GM18909 (cell line): ENCODE data around the gene AKT1.

Experiments
- ATAC-seq: cut with Tn5 transposase; IDR thresholded peaks from one replicate; pipeline ENCODE4 v1.9.1; 2021; ENCODE audit warnings: mild to moderate bottlenecking; ENCODE audit not compliant: unreplicated experiment, poor library complexity

Gene AKT1

GRCh38 chr14:104726600-104727451, 68.7 kb downstream of the AKT1 start:
- no peak for ATAC-seq

DNA sequence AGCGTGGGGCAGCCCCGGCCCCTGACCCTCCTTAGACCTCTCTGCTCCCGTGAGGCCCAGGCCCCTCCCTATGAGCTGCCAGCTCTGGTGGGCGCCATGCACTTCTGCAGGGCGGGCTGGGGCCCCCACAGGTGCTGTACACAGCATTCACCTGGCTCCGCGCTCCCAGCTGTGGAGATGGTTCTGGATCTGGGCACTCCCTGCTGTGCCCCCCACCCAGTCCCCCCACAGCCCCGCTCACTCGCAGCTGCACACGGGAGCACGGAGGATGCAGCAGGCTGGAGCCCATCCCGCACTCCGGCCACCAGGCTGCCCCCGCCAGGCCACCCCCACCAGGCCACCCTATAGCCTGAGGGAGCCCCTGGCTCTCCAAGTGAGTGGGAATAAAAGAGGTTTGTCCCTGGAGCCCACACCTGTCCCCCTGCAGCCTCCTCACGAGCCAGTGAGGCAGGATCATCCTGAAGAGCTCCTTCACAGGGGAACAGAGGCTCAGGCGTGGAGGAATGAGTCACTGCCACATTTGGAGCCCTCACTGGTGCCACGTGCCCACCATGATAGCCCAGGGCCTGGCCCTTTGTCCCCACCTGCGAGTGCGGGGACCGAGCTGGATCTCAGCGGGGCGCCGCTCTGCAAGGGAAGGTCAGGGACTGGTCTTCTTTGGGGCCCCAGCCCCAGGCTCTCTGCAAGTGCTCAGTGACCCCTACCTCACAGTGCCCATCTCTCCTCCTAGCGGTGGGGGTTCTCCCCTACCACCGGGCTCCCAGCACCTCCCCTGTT, 69.6 kb downstream of the AKT1 start:
- ATAC-seq = no peak

DNA sequence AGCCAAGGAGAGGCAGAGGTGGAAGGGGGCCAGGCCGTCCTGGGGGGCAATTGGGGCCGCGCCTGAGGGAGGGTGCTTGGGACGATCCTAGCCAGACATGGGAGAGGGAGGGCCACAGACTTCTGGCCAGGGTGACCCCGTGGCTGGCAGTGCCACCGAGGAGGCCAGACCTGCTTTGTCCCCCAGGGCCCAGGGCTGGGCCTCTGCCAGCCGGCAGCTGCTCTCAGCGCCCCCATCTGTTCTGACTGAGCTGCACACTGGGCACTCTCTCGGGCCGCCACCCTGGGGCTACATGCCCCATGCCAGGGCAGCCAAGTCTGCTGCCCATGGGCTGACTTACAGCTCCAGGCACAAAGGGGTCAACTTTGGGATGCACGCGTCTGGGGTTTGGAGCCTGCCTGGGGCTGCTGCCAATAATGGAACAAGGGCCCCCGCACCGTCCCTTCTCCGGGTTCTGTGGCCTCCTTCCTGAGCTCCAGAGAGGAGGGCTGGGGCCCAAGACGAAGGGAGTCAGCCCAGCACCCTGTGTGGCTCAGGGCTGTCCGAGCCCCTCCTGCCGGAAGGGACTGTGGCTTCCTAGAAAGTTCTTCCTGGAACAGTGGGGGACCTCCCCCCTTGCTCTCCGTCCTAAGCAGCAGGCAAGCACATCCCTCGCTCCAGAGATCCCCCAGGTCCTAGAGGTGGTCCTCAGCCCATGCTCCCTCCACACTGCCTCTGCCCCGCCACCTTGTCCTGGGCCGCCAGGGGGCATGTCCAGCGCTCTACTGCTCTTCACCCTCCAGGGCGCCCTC, 70.4 kb downstream of the AKT1 start:
- ATAC-seq = no peak

- no peak for ATAC-seq
Observed at GRCh38 chr14:104724407-104724980, 71.1 kb downstream of the AKT1 start.

- ATAC-seq = peak; percentile 63
Observed at GRCh38 chr14:104723651-104724406, 71.7 kb downstream of the AKT1 start, which contains the start of gene ADSS1. ADSS1 (plus strand) TSS chr14:104724229; CDS start chr14:104724271, 42 bp downstream.

GRCh38 chr14:104722938-104723650, 72.5 kb downstream of the AKT1 start:
- no peak for ATAC-seq

- ATAC-seq = no peak
Observed at GRCh38 chr14:104721505-104722431, 73.8 kb downstream of the AKT1 start.
